Gastrocnemius medialis (tissue), 4 donors: ENCODE measurements around the gene CA4.

Experiments used
- POLR2A ChIP-seq, 2 donors: fragments of 450-650 bp; IDR thresholded peaks; one replicate each; pipeline ENCODE4 v1.6.1; 2017; ENCODE audit warnings: antibody characterized with exemption in 2 of 2, mild to moderate bottlenecking in 2 of 2, moderate library complexity in 2 of 2
- TF ChIP-seq, protein P1 (sequence below), 5 experiments: fragments of 450-650 bp in 3 of 5; fragments of 200-600 bp in 2 of 5; sonication (generic) in 2 of 5; IDR thresholded peaks in 4 of 5; conservative IDR thresholded peaks in 1 of 5; 1 replicate in 4 of 5; 2 replicates in 1 of 5; pipeline ENCODE4 v1.5.1; 2016 to 2019; ENCODE audit warnings: antibody characterized with exemption in 5 of 5, mild to moderate bottlenecking in 3 of 5, moderate library complexity in 3 of 5

DNA sequence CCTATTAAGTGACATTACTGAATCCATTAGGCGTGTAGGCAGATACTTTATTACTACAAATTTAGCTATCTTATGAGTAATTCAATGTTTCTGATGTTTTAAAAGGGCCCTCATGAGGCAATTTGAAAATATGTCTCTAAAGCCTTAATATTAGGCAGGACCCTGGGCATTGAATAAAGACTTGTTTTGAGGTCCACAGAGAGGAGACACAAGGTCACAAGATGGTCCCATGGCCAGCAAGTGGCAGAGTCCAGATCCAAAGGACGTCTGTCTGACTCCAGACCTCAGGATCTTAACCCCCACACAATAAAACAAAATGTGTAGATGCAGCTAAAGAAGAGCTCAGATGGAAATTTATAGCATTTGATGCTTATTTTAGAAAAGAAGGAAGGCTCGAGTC is 39.2 kb upstream of the CA4 start:
- TF ChIP-seq, protein P1, sequence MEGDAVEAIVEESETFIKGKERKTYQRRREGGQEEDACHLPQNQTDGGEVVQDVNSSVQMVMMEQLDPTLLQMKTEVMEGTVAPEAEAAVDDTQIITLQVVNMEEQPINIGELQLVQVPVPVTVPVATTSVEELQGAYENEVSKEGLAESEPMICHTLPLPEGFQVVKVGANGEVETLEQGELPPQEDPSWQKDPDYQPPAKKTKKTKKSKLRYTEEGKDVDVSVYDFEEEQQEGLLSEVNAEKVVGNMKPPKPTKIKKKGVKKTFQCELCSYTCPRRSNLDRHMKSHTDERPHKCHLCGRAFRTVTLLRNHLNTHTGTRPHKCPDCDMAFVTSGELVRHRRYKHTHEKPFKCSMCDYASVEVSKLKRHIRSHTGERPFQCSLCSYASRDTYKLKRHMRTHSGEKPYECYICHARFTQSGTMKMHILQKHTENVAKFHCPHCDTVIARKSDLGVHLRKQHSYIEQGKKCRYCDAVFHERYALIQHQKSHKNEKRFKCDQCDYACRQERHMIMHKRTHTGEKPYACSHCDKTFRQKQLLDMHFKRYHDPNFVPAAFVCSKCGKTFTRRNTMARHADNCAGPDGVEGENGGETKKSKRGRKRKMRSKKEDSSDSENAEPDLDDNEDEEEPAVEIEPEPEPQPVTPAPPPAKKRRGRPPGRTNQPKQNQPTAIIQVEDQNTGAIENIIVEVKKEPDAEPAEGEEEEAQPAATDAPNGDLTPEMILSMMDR (IDR thresholded peaks at IDR 0.05 in 4 of 5, conservative IDR thresholded peaks at IDR 0.05 in 1 of 5) = no peak
- TF ChIP-seq POLR2A (IDR thresholded peaks at IDR 0.05) = no peak
